ENCODE results near the gene TRAF1.

GRCh38 chr9:120904978-120905301 is 21.7 kb downstream of the TRAF1 start:
- TF ChIP-seq, protein P1, sequence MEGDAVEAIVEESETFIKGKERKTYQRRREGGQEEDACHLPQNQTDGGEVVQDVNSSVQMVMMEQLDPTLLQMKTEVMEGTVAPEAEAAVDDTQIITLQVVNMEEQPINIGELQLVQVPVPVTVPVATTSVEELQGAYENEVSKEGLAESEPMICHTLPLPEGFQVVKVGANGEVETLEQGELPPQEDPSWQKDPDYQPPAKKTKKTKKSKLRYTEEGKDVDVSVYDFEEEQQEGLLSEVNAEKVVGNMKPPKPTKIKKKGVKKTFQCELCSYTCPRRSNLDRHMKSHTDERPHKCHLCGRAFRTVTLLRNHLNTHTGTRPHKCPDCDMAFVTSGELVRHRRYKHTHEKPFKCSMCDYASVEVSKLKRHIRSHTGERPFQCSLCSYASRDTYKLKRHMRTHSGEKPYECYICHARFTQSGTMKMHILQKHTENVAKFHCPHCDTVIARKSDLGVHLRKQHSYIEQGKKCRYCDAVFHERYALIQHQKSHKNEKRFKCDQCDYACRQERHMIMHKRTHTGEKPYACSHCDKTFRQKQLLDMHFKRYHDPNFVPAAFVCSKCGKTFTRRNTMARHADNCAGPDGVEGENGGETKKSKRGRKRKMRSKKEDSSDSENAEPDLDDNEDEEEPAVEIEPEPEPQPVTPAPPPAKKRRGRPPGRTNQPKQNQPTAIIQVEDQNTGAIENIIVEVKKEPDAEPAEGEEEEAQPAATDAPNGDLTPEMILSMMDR (IDR thresholded peaks at IDR 0.05), result no peak
- TF ChIP-seq EP300 (IDR thresholded peaks at IDR 0.05), result no peak
